GM19238 (cell line): ENCODE results near the gene SLC5A1.

Source experiments
- DNase-seq: peaks from one replicate; pipeline ENCODE4 v3.0.0; 2011; ENCODE audit warnings: low spot score; ENCODE audit not compliant: insufficient read length

Gene SLC5A1

DNA sequence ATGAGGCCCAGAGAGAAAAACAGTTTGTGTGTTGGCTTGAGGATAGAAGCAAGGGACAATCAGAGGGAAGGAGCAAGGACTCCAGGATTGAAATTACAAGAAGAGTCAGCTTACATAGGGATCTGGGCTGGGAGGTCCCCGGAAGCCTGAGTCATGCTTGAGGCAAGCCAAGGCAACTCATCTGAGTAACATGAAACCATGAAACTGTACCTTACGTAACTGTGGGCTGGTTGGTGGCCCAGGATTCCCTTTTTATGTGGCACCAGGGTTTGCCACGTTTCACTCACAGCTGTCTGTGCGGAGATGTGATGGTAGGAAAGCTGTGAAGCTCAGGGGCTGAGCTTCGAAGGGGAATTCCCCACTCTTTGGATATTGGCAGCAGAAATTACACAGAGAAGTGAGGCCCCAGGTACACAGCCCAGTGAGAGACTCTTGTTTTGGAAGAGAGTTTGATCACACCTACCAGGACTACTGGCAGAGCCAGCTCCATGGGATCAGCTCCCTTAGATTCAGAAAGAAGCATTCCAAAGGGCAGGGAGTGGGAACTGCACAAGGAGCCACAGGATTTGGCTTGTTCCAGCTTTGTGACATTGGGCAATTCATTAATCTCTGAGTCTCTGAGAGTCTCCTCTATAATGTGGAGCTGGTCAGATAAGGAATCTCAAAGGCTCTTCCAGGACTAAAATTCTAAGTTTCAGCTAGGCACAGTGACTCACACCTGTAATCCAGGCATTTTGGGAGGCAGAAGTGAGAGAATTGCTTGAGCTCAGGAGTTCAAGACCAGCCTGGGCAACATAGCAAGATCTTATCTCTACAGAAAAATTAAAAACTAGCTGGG lies 7.8 kb downstream of the SLC5A1 start:
- DNase-seq, result no peak

DNA sequence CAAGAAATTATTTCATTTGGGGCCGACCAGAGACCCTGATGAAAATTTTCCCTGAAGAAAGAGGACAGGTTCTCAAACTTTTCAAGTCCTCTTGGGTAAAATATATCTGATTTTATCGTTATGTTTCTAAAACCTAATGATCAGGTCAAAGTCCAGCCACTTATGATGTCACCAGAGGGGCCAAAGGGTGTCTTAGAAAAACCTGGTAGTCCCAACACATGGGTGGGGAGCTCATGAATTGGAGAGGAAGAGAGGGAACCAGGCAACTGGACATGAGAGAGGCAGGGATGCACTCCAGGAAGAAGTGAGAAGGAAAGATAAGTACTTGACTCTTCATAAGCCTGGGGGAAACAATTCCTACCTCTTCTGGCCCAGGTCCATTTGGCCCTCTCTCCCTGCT lies 9.2 kb downstream of the SLC5A1 start:
- no peak for DNase-seq

DNA sequence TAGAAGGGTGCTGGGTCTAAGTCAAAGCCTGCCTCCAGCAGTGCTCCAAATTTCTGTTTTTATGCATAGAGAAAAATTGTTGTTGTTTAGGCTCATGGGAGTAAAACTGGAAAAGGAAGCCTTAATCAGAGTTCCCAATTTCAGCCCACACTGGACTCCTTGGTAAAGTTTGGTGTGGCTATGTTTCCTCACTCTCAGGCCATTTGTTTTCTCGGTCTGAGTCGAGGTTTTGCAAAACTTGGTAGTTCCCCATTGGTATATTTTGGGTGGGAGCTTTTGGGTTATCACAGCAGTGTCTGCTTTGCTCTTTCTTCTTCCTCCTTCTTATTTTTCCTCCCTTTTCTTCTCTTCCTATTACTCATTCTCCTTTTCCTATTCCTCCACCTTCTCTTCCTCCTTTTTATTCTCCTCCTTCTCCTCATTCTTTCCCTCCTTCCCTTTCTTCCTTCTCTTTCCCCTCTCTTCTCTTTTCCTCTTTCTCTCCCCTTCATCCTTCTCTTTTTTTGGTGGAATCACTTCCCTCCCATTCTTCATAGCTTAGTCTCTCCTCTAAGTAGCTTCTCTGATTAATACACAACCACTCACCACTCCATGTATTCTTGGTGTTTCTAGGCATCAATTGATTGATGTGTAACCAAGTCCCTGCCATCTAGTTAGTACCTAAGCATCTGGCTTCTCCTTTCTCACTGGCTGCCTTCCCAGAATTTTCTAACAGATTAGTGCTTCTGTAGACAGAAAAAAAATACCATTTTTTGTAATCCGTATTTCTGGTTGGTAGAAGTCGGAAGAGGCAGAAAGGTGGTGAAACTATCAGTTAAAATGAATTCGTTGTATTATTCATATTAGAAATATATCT lies 10.1 kb downstream of the SLC5A1 start:
- DNase-seq, result no peak

DNA sequence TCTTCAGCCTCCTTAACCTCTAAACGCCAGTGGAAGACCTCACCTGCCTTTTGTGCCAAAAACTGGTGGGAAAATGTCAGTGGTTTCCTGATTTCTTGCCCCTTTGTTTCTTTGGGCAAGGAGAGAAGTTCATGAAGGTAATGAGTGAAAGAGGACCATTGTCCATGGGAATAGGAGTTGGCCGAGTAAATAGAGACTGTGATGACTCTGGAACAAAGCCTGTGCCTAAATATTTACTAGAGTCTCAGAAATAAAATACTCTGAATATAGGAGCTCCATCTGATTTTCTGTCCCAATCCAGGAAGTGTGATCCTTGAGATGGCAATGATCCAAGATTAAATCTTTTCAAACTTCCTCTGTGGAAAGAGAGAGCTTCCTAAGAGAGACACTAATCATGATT lies 12.0 kb downstream of the SLC5A1 start:
- no peak for DNase-seq

DNA sequence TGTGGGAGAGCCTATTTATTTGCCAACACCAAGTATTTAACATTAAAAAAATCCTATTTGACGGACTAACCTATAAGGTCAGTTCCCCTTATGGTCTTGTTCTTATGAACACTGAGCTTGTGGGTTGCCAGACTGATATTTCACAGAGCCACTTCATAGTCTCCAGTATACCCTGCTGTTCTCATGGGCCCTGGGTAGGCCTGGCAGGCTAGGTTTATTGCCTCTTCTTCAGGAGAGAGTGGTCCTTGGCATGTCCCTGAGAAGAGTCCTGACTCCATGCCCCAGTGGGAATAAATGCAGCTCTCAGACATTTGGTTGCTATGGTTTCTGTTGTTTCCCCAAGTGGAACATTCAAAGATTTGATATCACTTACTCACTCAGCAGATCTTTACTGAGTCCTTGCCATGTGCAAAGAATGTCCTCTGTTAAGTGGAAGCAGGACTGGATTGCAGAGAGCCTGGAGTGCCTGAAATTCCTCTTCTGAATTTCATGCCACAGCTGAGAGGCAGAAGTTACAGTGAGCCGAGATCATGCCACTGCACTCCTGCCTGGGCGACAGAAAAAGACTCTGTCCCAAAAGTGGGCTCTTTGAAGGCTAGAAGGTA lies 15.7 kb downstream of the SLC5A1 start:
- no peak for DNase-seq

DNA sequence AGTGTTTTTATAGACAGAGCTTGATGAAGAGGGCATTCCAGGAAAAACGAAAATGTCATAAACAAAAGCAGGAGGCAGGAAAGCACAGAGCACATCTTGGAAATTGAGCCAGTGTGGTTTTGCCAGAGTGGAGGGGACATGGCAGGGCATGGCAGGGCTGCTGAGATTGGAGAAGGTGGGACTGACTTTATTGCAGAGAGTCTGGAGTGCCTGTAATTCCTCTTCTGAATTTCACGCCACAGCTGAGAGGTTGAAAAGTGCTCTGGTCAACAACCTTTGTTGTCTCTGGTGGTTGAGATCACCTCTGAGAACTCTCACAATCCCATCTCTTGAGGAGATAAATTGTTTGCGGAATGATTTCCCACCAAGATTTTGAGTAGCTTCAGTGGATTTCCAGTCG lies 16.4 kb downstream of the SLC5A1 start:
- no peak for DNase-seq

DNA sequence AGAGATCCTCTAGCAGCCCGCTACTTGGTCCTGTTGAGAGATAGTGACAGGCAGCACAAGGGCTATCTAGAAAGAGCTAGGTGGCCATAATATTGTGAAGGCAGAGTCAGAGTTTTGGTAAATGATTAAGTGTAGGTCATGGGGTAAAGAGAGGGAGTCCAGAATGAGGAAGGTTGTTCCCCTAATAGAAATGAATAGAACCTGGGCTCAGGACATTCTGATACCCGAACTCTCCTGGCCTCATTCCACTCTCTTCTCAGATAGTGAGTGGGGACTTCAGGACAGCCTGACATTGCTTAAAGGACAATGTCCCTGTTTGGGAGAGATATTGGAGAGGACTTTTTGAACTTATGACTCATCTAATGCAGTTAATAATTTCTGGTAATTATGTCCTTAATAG lies 20.6 kb downstream of the SLC5A1 start:
- DNase-seq, result no peak

DNA sequence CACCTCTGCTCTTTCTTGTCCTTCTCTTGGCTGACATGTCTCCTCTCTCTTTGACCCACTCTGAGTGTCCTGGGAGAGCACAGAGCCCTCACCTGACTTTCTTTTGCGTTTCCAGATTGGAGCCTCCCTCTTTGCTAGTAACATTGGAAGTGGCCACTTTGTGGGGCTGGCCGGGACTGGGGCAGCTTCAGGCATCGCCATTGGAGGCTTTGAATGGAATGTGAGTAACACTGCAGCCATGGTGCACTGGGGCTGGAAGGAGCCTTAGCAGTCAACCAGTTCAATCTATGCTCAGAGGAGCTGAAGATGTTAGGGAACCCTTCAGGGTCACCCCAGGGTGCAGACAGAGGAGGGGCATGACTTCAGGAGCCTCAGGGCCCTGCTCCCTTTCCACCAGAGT lies 23.8 kb downstream of the SLC5A1 start:
- DNase-seq, result no peak

DNA sequence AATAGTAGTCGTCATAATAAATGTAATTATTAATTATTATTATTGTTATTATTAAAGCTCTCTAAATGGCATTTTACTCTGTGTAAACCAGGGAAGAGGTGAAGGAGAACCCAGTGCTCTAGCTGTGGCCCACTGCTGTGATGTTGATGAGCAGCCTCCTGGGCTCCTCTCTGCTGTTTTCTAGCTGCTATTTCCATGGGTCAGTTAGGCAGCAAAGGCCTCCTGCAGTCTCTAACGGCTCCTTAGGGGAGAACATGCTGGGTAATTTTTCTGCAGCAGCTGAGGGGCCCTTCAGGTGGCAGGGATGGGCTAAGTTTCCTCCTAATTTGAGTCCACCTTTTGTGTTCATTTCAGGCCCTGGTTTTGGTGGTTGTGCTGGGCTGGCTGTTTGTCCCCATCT lies 24.6 kb downstream of the SLC5A1 start:
- no peak for DNase-seq

DNA sequence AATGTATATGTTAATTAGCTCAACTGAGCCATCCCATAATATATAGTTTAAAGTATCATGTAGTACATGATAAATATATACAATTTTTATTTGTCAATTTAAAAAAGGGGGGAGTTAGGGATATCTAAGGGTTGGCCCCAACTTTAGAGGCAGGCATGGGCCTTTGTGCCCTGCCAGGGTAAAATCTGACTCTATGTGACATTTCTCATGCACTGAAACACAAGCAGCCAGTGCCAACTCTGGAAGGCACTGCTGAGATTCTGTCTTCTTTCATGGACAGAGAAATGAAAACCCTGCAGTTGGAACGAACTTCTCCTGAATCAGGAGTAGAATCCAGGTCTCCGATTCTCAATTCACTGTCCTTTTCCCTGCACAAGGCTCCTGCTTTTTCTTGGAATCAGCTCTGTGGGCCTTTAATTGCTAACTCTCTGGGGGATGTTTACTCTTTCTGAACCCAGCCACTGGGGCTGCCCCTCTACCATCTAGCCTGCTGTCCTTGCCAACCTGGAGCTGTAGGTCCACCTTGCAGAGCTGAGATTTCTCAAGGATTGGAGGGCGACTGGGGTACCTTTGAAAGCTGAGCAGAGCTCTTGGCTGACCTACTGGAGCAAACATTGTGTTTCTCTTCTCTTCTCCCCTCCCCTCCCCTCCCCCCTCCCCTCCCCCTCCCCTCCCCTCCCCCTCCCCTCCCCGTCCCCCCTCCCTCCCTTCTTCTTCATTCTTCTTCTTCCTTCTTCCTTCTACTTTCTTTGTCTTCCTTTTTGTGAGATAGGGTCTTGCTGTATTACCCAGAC lies 26.7 kb downstream of the SLC5A1 start:
- DNase-seq, result no peak

DNA sequence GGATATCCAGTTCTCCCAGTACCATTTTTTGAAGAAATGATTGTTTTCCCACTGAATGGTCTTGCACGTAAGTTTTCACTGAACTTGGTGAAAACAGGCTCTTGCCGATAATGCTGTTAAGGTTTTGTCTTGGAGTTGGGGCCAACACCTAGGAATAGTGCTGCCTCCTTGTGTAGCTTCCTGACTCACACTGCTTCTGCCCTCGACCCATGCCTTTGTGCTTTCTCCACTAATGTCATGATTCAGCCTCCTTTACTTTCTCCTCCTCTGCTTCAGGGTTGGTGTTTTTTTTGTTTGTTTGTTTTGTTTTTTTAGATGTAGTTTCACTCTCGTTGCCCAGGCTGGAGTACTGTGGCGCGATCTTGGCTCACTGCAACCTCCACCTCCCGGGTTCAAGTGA lies 30.2 kb downstream of the SLC5A1 start:
- no peak for DNase-seq

DNA sequence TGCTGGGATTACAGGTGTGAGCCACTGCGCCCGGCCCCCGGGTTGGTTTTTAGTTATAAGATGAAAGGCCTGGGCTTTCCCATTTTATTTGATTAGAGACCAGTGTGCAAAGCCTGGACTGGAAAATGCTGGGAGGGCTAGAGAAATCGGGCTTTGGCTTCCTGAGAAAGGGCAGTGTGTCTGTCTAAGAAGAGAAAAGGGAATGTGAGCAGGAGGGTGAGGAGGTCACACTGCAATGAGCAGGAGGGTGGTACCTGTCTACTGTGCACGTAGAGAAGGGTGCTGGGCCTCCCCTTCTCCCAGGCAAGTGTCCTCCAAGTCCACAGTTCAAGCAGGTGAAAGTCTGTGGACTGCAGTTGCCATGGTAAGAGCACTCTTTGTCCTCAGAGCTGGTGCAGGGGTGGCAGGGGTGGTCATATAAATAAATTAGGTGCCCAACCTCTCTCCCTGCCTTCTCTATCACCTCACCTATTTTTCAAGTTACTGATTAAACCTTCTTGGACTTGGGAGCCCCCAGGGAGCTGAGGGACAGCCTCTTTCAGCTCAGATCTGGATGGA lies 30.8 kb downstream of the SLC5A1 start:
- DNase-seq, result no peak

DNA sequence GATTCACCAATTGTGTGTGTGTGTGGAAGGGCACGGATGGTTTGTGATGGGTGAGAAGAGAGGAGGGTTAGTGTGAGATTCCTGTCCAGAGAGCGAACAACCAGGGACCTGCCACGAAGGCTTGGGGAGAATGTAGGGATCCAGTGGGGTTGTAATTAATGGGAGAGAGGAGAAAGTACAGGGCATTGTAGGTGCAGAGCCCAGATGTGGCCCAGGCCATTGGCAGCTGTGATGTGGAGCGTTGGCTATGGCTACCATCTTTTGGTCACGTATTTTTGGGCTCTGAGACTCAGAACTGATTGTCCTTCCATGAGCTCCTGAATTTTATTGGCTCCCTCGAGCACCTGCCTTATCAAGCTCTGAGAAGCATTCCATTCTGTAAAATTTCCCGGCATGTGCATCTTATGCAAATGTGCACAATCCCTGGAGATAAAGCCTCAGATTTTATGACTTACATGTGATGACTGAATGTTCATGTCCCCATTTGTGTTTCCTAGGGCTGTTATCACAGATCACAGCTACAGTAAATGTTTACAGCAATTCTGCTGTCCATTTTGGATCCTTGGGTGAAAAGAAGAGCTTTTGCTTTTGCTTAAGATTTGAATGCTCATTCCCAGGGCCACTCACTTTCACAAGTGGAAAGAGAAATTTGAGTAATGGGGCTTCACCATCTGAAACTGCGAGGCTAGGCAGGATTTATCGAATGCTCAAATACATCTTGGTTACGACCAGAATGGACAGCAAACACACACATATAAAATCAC lies 33.1 kb downstream of the SLC5A1 start:
- no peak for DNase-seq

DNA sequence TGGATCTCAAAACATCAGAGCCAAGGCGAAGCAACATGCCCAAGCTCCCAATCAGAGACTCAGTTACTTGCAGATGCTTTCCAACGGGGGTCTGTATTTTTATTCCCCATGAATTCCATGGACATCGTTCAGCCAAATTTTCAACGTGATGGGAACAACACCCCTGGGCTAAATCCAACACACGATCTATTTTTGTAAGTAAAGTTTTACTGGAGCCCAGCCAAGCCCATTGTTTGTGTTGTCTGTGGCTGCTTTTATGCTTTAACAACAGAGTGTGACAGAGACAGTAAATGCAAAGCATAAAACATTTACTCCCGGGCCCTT lies 33.7 kb downstream of the SLC5A1 start:
- DNase-seq, result no peak

DNA sequence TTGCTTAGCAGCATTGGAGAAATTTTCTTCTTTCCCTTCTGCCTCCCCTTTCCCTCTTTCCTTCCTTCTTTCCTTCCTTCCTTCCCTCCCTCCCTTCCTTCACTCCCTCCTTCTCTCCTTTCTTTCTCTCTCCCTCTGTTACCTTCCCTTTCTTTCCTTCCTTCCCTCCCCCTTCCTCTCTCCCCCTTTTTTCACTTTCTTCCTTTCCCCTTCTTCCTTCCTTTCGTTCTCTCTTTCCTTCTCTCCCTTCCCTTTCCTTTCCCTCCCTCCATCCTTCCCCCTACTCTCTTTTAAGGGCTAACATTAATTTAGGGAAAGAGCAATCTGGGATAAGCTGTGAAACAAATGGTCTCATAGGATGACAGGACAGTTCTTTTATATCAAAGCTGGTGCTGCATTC lies 34.1 kb downstream of the SLC5A1 start:
- DNase-seq, result no peak

DNA sequence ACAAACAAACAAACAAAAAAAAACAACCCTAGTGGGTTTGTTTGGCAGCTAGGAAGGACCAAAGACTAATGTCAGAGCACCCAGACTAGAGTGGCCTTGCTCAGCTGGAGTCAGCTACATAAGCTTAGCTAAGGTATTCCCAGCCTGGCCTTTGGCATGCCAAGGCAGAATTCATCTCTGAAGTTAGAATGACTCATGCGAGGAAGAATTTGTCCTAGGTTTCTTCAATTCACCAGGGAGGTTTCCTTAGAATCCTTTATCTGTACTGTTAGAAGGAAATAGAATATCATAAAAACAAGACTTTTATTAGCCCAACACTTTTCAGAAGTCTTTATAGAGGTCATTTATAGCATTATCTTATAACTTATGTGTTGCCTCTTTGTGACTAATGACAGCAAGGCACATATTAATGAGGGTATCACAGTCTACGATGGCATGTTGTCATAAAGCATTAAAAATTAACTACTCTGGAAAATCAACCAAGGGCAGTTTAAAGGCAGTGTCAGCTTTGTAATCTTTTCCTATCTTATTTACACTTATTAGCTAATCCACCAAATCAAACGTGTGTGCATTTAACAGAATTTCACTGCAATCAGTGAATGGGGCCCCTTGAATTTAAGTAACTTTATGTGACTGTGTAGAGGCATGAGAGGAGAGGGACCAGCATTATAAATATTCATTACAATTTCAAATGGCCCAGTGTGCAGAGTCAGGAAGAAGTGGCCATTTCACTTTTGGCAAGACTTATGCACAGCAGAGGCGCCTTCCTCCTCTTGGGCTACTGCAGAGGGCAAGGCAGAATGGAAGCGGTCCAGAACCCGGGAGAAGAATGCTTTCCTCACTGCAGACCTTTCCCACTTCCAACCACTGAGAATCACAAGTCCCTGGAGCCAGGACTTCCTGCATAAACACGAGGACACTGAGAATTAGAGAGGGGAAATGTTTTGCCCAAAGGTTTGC lies 36.3 kb downstream of the SLC5A1 start:
- no peak for DNase-seq

DNA sequence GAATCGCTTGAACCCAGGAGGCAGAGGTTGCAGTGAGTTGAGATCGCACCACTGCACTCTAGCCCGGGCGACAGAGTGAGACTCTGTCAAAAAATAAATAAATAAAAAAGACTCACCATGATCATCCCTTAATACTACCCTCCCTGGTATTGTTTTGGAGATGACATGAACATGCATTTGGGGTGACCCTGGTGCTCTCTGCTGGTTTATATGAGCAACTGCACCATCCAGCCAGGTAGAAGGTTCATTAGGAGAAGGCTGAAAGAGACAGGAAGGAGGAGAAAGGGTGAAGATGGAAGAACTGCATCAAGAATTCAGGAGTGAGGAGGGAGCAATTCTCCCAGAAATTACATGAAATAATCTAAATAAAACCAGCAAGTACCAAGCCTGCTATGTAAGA lies 37.8 kb downstream of the SLC5A1 start:
- DNase-seq, result peak; percentile 12

DNA sequence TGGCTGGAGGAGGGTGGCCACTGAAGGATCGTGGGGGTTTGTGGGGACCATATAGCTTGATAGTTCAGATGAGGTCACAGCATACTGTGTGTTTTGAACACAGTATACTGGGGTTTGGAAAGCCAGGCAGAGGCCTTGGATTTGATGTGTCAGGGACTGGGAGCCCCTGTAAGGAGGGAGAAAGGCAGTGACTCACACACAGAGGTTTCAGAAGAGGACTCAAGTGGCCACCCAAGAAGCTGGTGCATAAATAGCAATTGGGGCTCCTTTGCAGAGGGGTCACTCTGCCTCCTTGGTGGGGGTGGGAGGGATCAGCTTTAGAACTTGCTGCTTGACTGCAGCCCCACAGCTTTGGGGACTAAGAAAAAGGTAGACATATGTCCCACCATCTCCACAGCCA lies 39.3 kb downstream of the SLC5A1 start:
- DNase-seq, result no peak

DNA sequence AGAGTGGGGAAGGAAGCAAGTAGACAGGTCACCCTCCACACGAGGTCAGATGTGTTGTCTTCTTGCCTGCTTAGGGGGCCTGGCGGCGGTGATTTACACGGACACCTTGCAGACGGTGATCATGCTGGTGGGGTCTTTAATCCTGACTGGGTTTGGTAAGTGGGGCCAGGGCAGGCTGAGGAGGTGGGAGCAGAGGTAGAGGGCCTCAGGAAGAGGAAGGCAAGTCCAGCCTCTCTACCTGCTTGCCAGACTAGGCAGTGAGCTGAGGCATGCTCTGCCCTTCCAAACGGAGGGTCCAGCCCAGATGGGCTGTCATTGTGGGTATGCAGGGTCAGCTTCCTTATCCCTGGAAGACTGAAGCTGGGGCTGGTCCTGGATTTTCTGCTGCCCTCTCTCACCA lies 39.9 kb downstream of the SLC5A1 start:
- DNase-seq, result no peak
